MM.1S (cell line): ENCODE results near the gene CMTM2.
A peak's percentile ranks its signal among the peaks of the same experiment; 100 is the strongest.

ENCODE experiments used
- DNase-seq: peaks from one replicate; pipeline ENCODE4 v3.0.0-alpha.2; 2015
- H2AFZ ChIP-seq: fragments of 300-600 bp; sonication (generic); 2 replicates; pipeline ENCODE4 v1.6.0; 2016; ENCODE audit warnings: antibody characterized with exemption, low read length
- H3F3A ChIP-seq: fragments of 300-600 bp; sonication (generic); 2 replicates; pipeline ENCODE4 v1.6.1; 2016; ENCODE audit warnings: mild to moderate bottlenecking, antibody characterized with exemption, low read length, moderate library complexity, mixed read lengths; ENCODE audit not compliant: insufficient read depth
- H3K27ac ChIP-seq: fragments of 300-600 bp; sonication (generic); 2 replicates; pipeline ENCODE4 v1.5.1; 2016; ENCODE audit warnings: mild to moderate bottlenecking, low read length
- H3K27me3 ChIP-seq: fragments of 300-600 bp; sonication (generic); replicated peaks from 2 replicates; pipeline ENCODE4 v1.6.0; 2016; ENCODE audit warnings: low read length; ENCODE audit not compliant: insufficient read depth
- H3K36me3 ChIP-seq: fragments of 300-600 bp; sonication (generic); replicated peaks from 2 replicates; pipeline ENCODE4 v1.6.1; 2016; ENCODE audit warnings: mild to moderate bottlenecking, low read length, mixed read lengths; ENCODE audit not compliant: insufficient read depth
- H3K4me1 ChIP-seq: fragments of 300-600 bp; sonication (generic); 2 replicates; pipeline ENCODE4 v1.6.1; 2016; ENCODE audit warnings: low read length, mixed read lengths
- H3K4me2 ChIP-seq: fragments of 300-600 bp; sonication (generic); 2 replicates; pipeline ENCODE4 v1.6.0; 2016; ENCODE audit warnings: low read depth, low read length
- H3K4me3 ChIP-seq: fragments of 300-600 bp; sonication (generic); 2 replicates; pipeline ENCODE4 v1.5.1; 2016; ENCODE audit warnings: low read length, mixed read lengths
- H3K79me2 ChIP-seq: fragments of 300-600 bp; sonication (generic); 2 replicates; pipeline ENCODE4 v1.6.1; 2016; ENCODE audit warnings: mixed run types, low read length, mixed read lengths
- H3K9ac ChIP-seq: fragments of 300-600 bp; sonication (generic); 2 replicates; pipeline ENCODE4 v1.6.1; 2016; ENCODE audit warnings: low read length, mixed read lengths
- H3K9me2 ChIP-seq: fragments of 300-600 bp; sonication (generic); replicated peaks from 2 replicates; pipeline ENCODE4 v1.6.1; 2016; ENCODE audit warnings: mild to moderate bottlenecking, low read length, mixed read lengths; ENCODE audit not compliant: insufficient read depth
- H3K9me3 ChIP-seq: fragments of 300-600 bp; sonication (generic); replicated peaks from 2 replicates; pipeline ENCODE4 v1.6.1; 2016; ENCODE audit warnings: mild to moderate bottlenecking, low read length, mixed read lengths; ENCODE audit not compliant: insufficient read depth
- H4K20me1 ChIP-seq: fragments of 300-600 bp; sonication (generic); 2 replicates; pipeline ENCODE4 v1.6.1; 2016; ENCODE audit warnings: mild to moderate bottlenecking, low read length, moderate library complexity, mixed read lengths; ENCODE audit not compliant: insufficient read depth
- EZH2 ChIP-seq: fragments of 300-600 bp; sonication (generic); optimal IDR thresholded peaks from 2 replicates; pipeline ENCODE3; 2017; ENCODE audit warnings: low read depth, mild to moderate bottlenecking, antibody characterized with exemption, low read length, mixed read lengths
- EZH2phosphoT487 ChIP-seq: fragments of 300-600 bp; sonication (generic); IDR thresholded peaks from 2 replicates; pipeline ENCODE4 v1.6.1; 2018; ENCODE audit warnings: antibody characterized with exemption, low read length
- TF ChIP-seq, protein P1 (sequence below): fragments of 300-600 bp; sonication (generic); IDR thresholded peaks from 2 replicates; pipeline ENCODE4 v1.5.1; 2016; ENCODE audit warnings: antibody characterized with exemption, low read length, mixed read lengths

CMTM2 gene

DNA sequence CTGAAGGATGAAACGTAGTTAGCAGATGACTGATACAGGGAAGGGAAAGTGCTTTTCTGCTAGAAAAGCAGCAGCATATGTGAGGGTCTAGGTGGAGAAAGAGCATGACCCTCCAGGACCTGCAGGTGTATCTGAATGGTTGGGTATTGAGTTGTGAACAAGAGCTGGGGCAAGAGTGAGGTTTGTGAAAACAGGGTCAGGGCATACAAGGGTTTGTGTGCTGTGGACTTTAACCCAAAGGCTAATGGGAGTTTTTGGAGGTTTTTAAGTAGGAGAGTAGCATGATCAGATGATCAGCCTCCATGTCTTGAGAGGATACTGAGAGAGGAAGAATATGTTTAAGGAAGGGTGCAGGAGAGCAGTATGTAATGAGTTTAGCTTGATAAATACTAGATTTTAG lies 19.2 kb upstream of the CMTM2 start:
- Histone ChIP-seq H4K20me1 (peaks cover 10% of the 10 kb centered on the region; the same call in 1 of the 2 replicates), H3K4me1 (peaks cover 17% of the 10 kb centered on the region), H3K9ac (no peak overlapping the region), H3K27me3 (no peaks in the 10 kb centered on the region), H2AFZ (no peak overlapping the region), H3K79me2 (peaks cover 97% of the 10 kb centered on the region), H3K9me3 (no peaks in the 10 kb centered on the region), H3K4me2 (no peak overlapping the region), H3K9me2 (no peaks in the 10 kb centered on the region), H3K4me3 (no peak overlapping the region), H3F3A (no peaks in the 10 kb centered on the region; the same call in 1 of the 2 replicates), H3K27ac (no peak overlapping the region), H3K36me3 (peaks cover 25% of the 10 kb centered on the region)
- DNase-seq, result no peak
- TF ChIP-seq, protein P1, sequence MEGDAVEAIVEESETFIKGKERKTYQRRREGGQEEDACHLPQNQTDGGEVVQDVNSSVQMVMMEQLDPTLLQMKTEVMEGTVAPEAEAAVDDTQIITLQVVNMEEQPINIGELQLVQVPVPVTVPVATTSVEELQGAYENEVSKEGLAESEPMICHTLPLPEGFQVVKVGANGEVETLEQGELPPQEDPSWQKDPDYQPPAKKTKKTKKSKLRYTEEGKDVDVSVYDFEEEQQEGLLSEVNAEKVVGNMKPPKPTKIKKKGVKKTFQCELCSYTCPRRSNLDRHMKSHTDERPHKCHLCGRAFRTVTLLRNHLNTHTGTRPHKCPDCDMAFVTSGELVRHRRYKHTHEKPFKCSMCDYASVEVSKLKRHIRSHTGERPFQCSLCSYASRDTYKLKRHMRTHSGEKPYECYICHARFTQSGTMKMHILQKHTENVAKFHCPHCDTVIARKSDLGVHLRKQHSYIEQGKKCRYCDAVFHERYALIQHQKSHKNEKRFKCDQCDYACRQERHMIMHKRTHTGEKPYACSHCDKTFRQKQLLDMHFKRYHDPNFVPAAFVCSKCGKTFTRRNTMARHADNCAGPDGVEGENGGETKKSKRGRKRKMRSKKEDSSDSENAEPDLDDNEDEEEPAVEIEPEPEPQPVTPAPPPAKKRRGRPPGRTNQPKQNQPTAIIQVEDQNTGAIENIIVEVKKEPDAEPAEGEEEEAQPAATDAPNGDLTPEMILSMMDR, result no peak

DNA sequence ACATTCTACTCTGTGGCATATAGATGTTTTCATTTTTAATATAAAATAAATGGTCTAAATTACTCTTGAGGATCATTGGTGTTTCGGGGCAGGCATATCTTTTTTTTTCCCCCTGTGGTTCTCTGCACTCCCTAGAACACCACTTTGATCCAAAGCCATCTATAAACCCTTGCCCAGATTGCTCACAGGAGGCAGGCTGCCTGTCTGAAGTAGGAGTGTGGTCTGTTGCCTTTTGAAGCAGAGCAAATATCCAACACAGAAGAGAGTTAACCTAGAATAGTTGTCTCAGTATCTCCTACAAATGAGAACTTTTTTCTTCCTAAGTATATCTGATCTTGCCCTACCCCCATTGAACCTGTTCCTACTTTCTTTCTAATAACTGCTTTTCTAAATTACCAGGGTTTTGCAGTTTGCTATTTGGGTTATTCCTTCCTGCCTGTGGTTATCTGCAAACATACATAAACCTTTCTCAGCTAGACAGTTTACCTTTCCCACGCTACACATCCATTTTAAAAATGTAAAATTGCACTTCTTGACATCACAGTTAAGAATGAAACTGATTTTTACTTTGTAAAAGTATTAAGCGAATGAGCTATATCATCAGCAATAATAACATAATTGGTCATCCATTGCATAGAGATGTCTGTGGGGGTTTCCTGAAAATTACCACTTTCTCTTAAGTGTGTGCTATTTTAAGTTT lies 17.7 kb upstream of the CMTM2 start:
- peaks cover 4% of the 10 kb centered on the region; the same call in 1 of the 2 replicates for H3K4me1 ChIP-seq
- TF ChIP-seq EZH2 (no peak), EZH2phosphoT487 (no peak)
- TF ChIP-seq, protein P1, result no peak
- H3K36me3 ChIP-seq, result peaks cover 27% of the 10 kb centered on the region
- no peak overlapping the region for H3K4me2 ChIP-seq
- H3K9me3 ChIP-seq, result no peaks in the 10 kb centered on the region
- H3K79me2 ChIP-seq, result peaks cover 95% of the 10 kb centered on the region
- no peak overlapping the region for H3K4me3 ChIP-seq
- no peak for DNase-seq
- peaks cover 10% of the 10 kb centered on the region; the same call in 1 of the 2 replicates for H4K20me1 ChIP-seq
- H3K27me3 ChIP-seq, result no peaks in the 10 kb centered on the region
- H3K27ac ChIP-seq, result no peak overlapping the region
- no peaks in the 10 kb centered on the region for H3F3A ChIP-seq
- no peak overlapping the region for H2AFZ ChIP-seq
- no peaks in the 10 kb centered on the region for H3K9me2 ChIP-seq
- H3K9ac ChIP-seq, result no peak overlapping the region

DNA sequence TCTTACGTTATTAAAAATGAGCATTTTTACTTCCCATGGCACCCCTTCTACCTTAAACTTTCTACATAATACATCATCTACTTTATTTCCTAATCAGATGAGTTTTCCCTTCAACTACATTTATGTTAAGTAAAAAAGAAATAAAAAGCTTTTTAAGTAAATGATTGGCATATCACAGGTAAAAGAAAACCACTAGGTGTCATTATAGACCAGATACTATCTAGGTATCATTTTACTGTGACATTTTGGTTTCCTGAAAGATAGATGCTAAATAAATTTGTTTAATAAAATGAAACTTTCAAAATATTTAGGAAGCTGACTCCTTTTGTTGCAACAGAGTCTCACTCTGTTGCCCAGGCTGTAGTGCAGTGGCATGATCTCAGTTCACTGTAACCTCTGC lies 16.9 kb upstream of the CMTM2 start:
- no peak overlapping the region for H3K27ac ChIP-seq

More for the DNA sequence above, 16.9 kb upstream of the CMTM2 start:
- Histone ChIP-seq H3K4me1 (peaks cover 4% of the 10 kb centered on the region; the same call in 1 of the 2 replicates), H3K4me3 (no peak overlapping the region), H2AFZ (no peak overlapping the region), H4K20me1 (peaks cover 8% of the 10 kb centered on the region; the same call in 1 of the 2 replicates), H3K9ac (no peak overlapping the region), H3K9me2 (no peaks in the 10 kb centered on the region), H3K4me2 (no peak overlapping the region), H3K36me3 (peaks cover 27% of the 10 kb centered on the region), H3F3A (no peaks in the 10 kb centered on the region), H3K27me3 (no peaks in the 10 kb centered on the region), H3K9me3 (no peaks in the 10 kb centered on the region), H3K79me2 (peaks cover 87% of the 10 kb centered on the region)
- TF ChIP-seq EZH2 (no peak), EZH2phosphoT487 (no peak)
- TF ChIP-seq, protein P1, result peak; percentile 20; the same call in 1 of the 2 replicates
- no peak for DNase-seq
